ENCODE results near the gene PALB2.

Gene PALB2

DNA sequence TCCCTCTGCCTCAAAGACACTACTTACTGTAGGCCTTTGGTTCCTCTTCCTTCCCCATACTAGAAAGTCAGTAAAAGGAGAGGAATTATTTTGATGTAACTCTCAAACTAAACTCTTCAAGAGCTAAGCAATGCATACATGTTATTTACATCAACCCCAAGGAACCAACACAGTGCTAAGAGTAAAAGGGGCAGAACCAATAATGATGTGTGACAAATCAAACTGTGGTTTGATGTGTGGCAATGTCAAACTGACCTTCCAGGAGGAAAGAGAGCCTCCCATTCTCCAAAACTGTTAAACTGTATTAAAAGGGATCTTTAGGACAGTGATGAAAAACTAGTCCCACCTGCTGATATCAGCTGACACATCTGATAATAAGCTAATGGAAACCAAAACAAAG, 60.7 kb downstream of the PALB2 start:
- no peak for DNase-seq

DNA sequence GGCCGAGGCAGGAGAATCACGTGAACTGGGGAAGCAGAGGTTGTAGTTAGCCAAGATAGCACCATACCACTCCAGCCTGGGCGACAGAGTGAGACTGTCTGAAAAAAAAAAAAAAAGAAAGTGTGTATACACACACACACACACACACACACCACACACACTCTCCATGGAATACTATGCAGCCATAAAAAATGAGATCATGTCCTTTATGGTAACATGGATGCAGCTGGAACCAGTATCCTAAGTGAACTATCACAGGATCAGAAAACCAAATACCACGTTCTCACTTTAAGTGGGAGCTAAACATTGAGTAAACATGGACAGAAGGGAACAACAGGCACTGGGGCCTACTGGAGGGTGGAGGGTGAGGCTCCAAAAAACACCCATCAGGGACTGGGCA, 61.7 kb downstream of the PALB2 start:
- DNase-seq: no peak

DNA sequence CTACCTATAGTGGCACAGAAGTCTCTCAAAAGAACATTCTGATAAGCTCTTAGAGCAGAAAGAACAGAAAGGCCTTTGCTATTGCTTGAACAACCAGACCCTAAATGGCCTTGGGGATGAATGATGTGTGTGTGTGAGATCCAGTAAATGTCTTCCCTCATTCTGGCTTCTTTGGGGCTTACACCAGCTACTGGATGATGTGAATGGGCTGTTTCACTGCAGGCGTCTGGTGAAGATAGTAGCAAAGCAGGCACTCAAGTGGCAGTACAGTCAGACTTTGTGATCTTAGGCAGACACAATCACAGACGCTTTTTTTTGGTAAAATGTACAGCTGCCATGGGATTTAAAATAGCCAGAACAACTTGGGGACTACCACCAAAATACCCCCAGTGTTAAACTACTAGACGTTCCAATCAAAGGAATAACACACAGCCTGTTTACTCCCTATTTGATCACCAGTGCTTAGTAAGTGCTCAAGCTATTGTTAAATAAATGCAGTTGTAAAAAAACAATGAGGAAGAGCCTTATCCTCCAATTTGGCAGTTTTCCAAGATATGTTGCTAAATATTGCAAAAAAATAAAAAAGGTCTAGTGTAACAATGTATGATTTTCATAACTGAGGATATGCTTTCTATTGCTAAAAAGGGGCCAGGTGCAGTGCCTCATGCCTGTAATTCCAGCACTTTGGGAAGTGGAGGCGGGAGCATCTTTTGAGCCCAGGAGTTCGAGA, 62.8 kb downstream of the PALB2 start:
- DNase-seq: no peak

DNA sequence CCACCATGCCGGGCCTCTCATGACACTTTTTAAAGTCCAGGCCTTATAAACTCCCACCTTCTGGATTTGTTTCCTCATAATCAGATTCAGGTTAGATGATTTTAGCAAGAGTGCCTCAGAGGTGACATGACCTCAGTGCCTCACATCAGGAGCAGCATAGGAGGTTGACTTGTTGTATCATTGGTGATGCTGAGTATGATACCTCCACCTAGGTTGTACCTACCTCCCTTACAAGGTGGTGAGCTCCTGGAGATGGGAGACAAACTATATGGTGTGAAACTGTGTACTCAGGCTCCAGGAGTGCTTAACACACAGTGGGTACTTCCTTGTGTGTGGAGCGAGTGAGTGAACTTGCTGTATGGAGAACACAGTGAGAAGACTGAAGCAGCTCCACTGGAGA, 63.6 kb downstream of the PALB2 start:
- DNase-seq: no peak

- DNase-seq: no peak
Observed at GRCh38 chr16:23575834-23576233, 65.3 kb downstream of the PALB2 start.

DNA sequence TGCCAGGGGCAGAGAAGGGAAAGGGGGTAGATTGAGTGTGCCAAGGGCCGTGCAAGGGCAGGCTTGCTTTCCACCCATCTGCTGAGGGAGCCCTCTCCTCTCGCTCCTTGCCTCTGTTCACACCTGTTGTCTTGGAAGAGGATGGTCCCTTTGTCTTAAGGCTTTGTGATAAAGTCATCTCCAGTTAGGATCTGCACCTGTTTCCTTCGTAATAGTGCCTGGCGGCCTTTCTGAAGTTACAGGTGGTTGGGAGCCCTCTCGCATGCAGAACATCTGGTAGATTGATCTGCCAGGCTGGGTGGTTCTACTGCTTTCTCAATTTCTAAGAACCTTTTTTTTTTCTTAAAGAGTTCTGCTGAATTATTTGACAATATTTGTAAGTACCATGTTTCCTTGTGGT, 67.3 kb downstream of the PALB2 start:
- no peak for DNase-seq

DNA sequence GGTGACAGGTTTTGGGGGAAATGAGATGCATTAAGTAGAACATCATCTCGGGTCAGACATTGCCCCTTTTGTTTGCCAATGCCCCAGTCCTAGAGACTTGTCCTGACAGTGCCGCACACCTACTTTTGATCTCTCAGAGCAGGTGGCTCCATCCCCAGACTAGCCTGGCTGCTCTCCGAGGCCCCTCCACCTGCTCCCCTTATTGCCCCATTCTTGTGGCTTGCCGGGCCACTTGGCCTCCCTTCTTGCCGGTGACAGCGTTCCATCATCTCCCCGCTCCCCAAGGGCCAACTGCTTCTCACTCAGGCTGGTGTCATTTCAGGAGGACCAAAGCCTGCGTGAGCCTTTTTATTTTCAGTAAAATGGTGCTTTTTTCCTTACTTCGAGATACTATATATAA, 68.7 kb downstream of the PALB2 start:
- no peak for DNase-seq

DNA sequence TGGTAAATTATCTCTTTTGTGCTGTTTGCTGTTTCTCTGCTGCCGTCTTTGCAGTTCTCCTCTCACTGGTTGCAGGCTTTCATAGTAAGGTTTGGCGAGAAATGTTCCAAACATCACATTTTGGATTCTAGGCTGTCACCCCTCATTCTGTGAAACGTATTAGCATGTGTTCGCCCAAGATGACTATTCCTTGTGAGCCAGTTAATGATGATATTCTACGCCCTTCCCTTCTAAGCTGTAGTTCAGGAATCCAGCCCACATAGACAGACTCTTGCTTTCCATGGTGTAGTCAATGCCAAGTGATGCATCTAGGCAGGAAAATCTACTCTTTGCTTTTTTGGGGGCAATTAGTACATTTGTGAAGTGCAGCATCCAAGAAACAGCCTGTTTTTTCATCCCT, 69.2 kb downstream of the PALB2 start:
- no peak for DNase-seq

- no peak for DNase-seq
Observed at GRCh38 chr16:23570992-23571632, 70.0 kb downstream of the PALB2 start.

- DNase-seq: no peak
Observed at GRCh38 chr16:23567602-23568001, 73.5 kb downstream of the PALB2 start.

GRCh38 chr16:23566724-23567123, 74.4 kb downstream of the PALB2 start:
- DNase-seq: no peak

DNA sequence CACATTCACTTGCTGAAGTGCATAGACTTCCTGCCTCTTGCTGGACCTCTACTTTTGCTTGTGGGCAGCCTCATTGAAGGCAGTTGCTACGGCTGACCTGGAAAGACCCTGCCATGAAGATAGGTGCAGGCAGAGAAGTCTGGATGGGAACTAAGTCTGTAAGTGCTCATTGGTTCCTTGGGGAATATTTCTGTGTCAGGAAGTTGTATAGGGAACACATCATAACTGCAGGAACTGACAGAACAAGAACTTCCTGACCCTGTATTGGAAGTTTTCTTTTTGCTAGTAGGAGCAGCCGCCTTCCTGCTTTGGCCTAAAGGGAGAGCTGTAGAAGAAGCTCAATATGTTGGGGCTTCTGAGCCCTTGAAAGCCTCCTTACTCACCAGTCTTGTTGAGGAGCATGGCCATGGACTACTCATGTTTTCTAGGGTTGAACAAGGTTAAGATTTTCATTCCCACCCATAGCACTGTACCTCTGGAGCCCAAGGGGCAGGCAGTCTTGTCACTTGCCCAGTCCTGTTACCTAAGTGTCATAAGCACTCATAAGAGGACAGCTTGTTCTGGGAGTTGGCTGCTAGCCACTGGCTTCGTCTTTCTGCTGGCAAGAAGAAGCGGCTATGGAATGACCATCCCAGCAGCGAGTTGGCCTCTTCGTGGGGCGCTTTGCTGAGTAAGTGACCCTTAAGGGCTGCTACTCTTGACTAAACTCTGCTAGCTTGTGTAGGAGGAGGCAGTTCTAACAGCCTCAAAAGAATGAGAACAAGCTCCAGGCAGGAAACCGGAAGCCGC, 76.3 kb downstream of the PALB2 start:
- no peak for DNase-seq

- DNase-seq: no peak
Observed at GRCh38 chr16:23563186-23563585, 77.9 kb downstream of the PALB2 start.

DNA sequence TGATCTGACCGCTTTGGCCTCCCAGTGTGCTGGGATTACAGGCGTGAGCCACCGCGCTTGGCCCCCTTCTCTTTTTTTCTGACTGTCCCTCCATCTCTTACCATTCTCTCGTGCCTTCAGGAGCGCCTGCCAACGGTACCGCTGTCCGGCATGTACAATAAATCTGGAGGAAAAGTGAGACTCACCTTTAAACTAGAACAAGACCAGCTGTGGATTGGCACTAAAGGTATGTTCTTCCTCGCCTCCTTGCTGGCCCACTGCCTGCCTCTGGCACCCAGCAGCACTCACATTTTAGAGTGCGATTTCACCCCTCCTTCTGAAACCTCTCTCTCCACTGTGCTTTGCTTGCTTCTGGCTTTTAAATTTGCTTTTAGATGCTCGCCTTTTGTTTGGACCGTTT, 78.6 kb downstream of the PALB2 start:
- no peak for DNase-seq

DNA sequence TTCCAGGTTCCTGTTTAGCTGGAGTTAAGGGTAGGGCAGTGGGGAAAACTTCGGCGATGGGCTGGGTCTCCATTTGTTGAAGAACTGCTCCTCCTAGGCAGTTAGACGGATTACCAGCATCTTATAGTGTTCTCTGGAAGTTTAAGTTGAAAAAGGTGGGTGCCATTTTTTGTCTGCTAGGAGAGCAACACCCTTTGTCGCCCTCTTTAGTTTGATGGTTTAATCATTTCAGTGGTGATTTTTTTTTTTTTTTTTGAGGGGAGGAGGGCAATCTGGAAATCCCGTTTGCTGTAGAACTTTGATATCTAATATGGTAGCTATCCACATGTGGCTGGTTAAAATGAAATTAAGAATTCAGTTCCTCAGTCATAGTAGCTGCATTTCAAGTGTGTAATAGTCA, 79.5 kb downstream of the PALB2 start:
- DNase-seq: no peak

GRCh38 chr16:23557779-23558702, 83.1 kb downstream of the PALB2 start:
- DNase-seq: no peak

DNA sequence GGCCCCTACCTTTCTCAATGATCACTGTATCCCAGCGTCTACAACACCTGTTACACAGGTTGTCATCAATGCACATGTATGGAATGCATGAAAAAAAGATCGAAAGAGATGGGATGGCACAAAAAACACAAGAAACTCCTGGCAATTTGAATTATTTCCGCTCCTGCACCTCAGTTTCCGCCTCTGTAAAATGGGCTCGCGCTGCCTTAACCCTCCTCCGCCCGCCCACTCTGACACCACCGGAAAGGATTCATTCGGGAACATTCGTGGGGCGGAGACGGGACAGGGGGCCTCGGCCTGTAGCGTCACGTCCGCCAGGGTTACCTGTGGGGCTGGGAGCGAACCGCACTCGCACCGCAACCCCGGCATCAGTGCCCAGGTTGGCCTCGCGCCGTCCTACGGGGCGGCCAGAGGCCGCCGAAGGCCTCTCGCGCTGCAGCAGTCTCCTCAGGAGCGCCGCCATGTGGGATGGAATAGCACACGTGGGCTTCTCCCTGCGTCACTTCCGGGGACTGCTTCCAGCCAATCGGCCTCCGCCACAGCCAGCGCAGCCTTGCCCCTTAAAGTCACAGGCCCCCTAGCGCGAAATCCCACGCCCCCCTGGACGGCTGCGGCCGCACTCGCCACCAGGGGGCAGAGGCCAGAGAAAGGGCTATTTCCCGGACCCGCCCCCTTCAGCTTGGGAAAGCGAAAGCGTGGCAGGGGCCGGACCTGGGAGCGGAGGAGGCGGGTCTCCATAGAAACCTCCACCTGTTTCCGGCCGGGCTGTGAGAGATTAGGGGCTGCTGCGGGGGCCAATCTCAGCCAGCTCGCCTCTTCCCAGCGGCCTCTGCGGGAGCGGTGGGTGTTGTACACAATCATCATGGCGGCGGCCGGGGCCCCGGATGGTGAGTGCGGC, 84.0 kb downstream of the PALB2 start, which contains the start of the genes EARS2 and UBFD1:
EARS2 (minus strand) TSS at position 470 of the 898 bp plus-strand sequence; CDS start at position 463, 7 bp downstream.
UBFD1 (plus strand) TSS at position 847 of the 898 bp plus-strand sequence; CDS start at position 863, 16 bp downstream.
- DNase-seq: peak; percentile 96

DNA sequence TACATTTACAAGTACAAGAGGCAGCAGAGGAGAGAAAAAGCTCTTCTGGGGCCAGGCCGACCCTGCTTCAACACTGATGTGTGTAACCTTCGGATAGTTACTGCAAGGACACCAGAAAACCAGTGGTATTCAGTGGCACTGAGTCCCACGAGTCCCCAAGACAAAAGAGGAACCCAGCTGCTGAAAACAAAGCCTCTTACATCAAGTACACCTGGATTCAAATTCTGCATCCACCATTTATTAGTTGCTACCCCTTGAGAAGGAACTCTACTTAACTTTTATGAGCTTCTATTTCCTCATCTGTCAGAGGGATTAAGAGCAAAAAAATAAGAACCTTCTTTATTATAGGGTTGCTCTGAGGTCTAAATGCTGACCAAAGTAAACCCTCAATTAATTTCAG, 86.6 kb downstream of the PALB2 start:
- no peak for DNase-seq
